Muscle of leg (tissue), 11 donors: Measurements from ENCODE around the gene YARS1. TPM values are rescaled to one million over a fixed set of nuclear protein-coding genes. Genes with fewer than 3 reads are reported as not detected.

ENCODE experiments used
- DNase-seq: peaks from one replicate; pipeline ENCODE4 v3.0.0; 2013
- H3K27ac ChIP-seq: one replicate; pipeline ENCODE4 v1.5.1; 2013; ENCODE audit warnings: mild to moderate bottlenecking, low read length, control low read depth
- H3K27me3 ChIP-seq: one replicate; pipeline ENCODE4 v1.6.1; 2013; ENCODE audit warnings: low read length; ENCODE audit not compliant: control insufficient read depth, insufficient read depth
- H3K36me3 ChIP-seq: one replicate; pipeline ENCODE4 v1.6.1; 2013; ENCODE audit warnings: low read length; ENCODE audit not compliant: control insufficient read depth, insufficient read depth
- H3K4me1 ChIP-seq: one replicate; pipeline ENCODE4 v1.6.1; 2013; ENCODE audit warnings: low read length; ENCODE audit not compliant: control insufficient read depth, insufficient read depth
- H3K4me3 ChIP-seq: one replicate; pipeline ENCODE4 v1.5.1; 2013; ENCODE audit warnings: low read length, control low read depth
- H3K9me3 ChIP-seq: replicated peaks from 2 replicates; pipeline ENCODE4 v1.6.1; 2013; ENCODE audit warnings: low read depth, low read length; ENCODE audit not compliant: control insufficient read depth
- WGBS: methylation state at CpG from one replicate; pipeline ENCODE4 v1.1.5; 2013; ENCODE audit warnings: missing lambda C conversion rate; ENCODE audit not compliant: insufficient coverage; 5-methylcytosine and 5-hydroxymethylcytosine counted together
- polyA plus RNA-seq, 8 donors: library from polyadenylated mRNA; unstranded; fragments of 120-200 nt; gene quantifications; one replicate each; pipeline versions ENCODE4 v1.2.1 to v1.2.3, GENCODE V29; 2013; ENCODE audit warnings: inconsistent platforms in 1 of 8, low replicate concordance in 1 of 8; ENCODE audit not compliant: insufficient read length in 8 of 8, insufficient read depth in 1 of 8
- total RNA-seq: library from RNA; stranded (reverse); fragments of 120-200 nt; gene quantifications from one replicate; pipeline ENCODE4 v1.2.4, GENCODE V29; 2013

YARS1 gene
- total and polyA plus RNA-seq, 9 donors: 35.3 to 56.7 (median 43.4) TPM

- Histone ChIP-seq H3K9me3 (no peaks in the 10 kb centered on the region), H3K36me3 (no peaks in the 10 kb centered on the region), H3K27ac (no peak overlapping the region), H3K4me3 (no peak overlapping the region), H3K27me3 (peaks cover 8% of the 10 kb centered on the region), H3K4me1 (peaks cover 32% of the 10 kb centered on the region)
- no peak for DNase-seq
- WGBS: 70% methylated on average over 2 of the region's 4 CpGs
Observed at GRCh38 chr1:32757213-32757895, 59.8 kb downstream of the YARS1 start.

- H3K27me3 ChIP-seq: peaks cover 8% of the 10 kb centered on the region
- H3K4me3 ChIP-seq: no peak overlapping the region
- no peak overlapping the region for H3K27ac ChIP-seq
- WGBS: 85% methylated on average over 3 of the region's 3 CpGs
- H3K9me3 ChIP-seq: no peaks in the 10 kb centered on the region
- H3K36me3 ChIP-seq: no peaks in the 10 kb centered on the region
- DNase-seq: no peak
- H3K4me1 ChIP-seq: peaks cover 24% of the 10 kb centered on the region
Observed at GRCh38 chr1:32755810-32756159, 61.4 kb downstream of the YARS1 start.

GRCh38 chr1:32755098-32755809 is 61.9 kb downstream of the YARS1 start:
- DNase-seq: no peak
- Histone ChIP-seq H3K36me3 (no peaks in the 10 kb centered on the region), H3K27me3 (peaks cover 8% of the 10 kb centered on the region), H3K9me3 (no peaks in the 10 kb centered on the region), H3K27ac (no peak overlapping the region), H3K4me1 (peaks cover 22% of the 10 kb centered on the region), H3K4me3 (no peak overlapping the region)
- WGBS: 60% methylated on average over 6 of the region's 10 CpGs

GRCh38 chr1:32754317-32755097 is 62.7 kb downstream of the YARS1 start:
- Histone ChIP-seq H3K27me3 (peaks cover 8% of the 10 kb centered on the region), H3K9me3 (no peaks in the 10 kb centered on the region), H3K36me3 (no peaks in the 10 kb centered on the region), H3K4me1 (peaks cover 17% of the 10 kb centered on the region), H3K27ac (no peak overlapping the region), H3K4me3 (peak overlapping the region; percentile 40)
- WGBS: 0% methylated on average over 19 of the region's 47 CpGs
- no peak for DNase-seq

GRCh38 chr1:32753532-32754316 is 63.4 kb downstream of the YARS1 start:
- Histone ChIP-seq H3K4me1 (peaks cover 17% of the 10 kb centered on the region), H3K4me3 (peak overlapping the region; percentile 52), H3K27me3 (peaks cover 8% of the 10 kb centered on the region), H3K9me3 (no peaks in the 10 kb centered on the region), H3K36me3 (no peaks in the 10 kb centered on the region), H3K27ac (no peak overlapping the region)
- under 1% methylated on average over 44 of the region's 66 CpGs for WGBS
- DNase-seq: peak; percentile 80

- H3K36me3 ChIP-seq: peaks cover 5% of the 10 kb centered on the region
- WGBS: 42% methylated on average over 2 of the region's 3 CpGs
- DNase-seq: no peak
Observed at GRCh38 chr1:32749771-32750170, 67.4 kb downstream of the YARS1 start.

GRCh38 chr1:32749332-32749731 is 67.8 kb downstream of the YARS1 start:
- DNase-seq: no peak
- Histone ChIP-seq H3K27me3 (peaks cover 3% of the 10 kb centered on the region), H3K9me3 (no peaks in the 10 kb centered on the region), H3K36me3 (peaks cover 5% of the 10 kb centered on the region), H3K4me1 (peaks cover 9% of the 10 kb centered on the region), H3K4me3 (no peak overlapping the region), H3K27ac (no peak overlapping the region)
- 83% methylated on average over 3 of the region's 4 CpGs for WGBS

More at GRCh38 chr1:32749771-32750170, 67.4 kb downstream of the YARS1 start:
- no peaks in the 10 kb centered on the region for H3K9me3 ChIP-seq
- no peak overlapping the region for H3K27ac ChIP-seq
- no peak overlapping the region for H3K4me3 ChIP-seq
- peaks cover 12% of the 10 kb centered on the region for H3K4me1 ChIP-seq
- peaks cover 3% of the 10 kb centered on the region for H3K27me3 ChIP-seq

GRCh38 chr1:32748926-32749325 is 68.2 kb downstream of the YARS1 start:
- DNase-seq: no peak
- no peak overlapping the region for H3K27ac ChIP-seq
- peaks cover 5% of the 10 kb centered on the region for H3K36me3 ChIP-seq
- no peaks in the 10 kb centered on the region for H3K27me3 ChIP-seq
- 67% methylated on average over 7 of the region's 8 CpGs for WGBS
- H3K4me1 ChIP-seq: peaks cover 5% of the 10 kb centered on the region
- H3K9me3 ChIP-seq: no peaks in the 10 kb centered on the region
- H3K4me3 ChIP-seq: no peak overlapping the region

GRCh38 chr1:32748348-32748747 is 68.8 kb downstream of the YARS1 start:
- Histone ChIP-seq H3K4me3 (no peak overlapping the region), H3K9me3 (no peaks in the 10 kb centered on the region), H3K27ac (no peak overlapping the region), H3K36me3 (peaks cover 5% of the 10 kb centered on the region), H3K27me3 (no peaks in the 10 kb centered on the region), H3K4me1 (peaks cover 6% of the 10 kb centered on the region)
- no peak for DNase-seq
- 83% methylated on average over 3 of the region's 4 CpGs for WGBS
